IPS-11a (cell line): Measurements from ENCODE around the gene DPP4.
"Not testable (repeated sequence)": the region's sequence is repeated elsewhere in the genome, so short reads cannot be mapped to it uniquely, and the experiment has no call there.

ENCODE experiments used
- H3K4me3 ChIP-seq: one replicate; pipeline ENCODE4 v1.5.1; 2013; ENCODE audit warnings: low read depth, low read length, control low read depth

The DPP4 gene

GRCh38 chr2:161969159-161969558 lies 104.9 kb downstream of the DPP4 start:
- H3K4me3 ChIP-seq = no peak overlapping the region

- no peak overlapping the region for H3K4me3 ChIP-seq
Measured at GRCh38 chr2:161965994-161966393, 108.0 kb downstream of the DPP4 start.

- no peak overlapping the region for H3K4me3 ChIP-seq
Measured at GRCh38 chr2:161964160-161964559, 109.9 kb downstream of the DPP4 start.

GRCh38 chr2:161962160-161962559 lies 111.9 kb downstream of the DPP4 start:
- H3K4me3 ChIP-seq = no peak overlapping the region

- H3K4me3 ChIP-seq = no peak overlapping the region
Measured at GRCh38 chr2:161961061-161961460, 113.0 kb downstream of the DPP4 start.

GRCh38 chr2:161956738-161957137 lies 117.3 kb downstream of the DPP4 start:
- H3K4me3 ChIP-seq = no peak overlapping the region

- H3K4me3 ChIP-seq = no peak overlapping the region
Measured at GRCh38 chr2:161955211-161955610, 118.8 kb downstream of the DPP4 start.

- H3K4me3 ChIP-seq = no peak overlapping the region
Measured at GRCh38 chr2:161954103-161954502, 119.9 kb downstream of the DPP4 start.

GRCh38 chr2:161953367-161953766 lies 120.6 kb downstream of the DPP4 start:
- not testable (repeated sequence) for H3K4me3 ChIP-seq

GRCh38 chr2:161952783-161953191 lies 121.2 kb downstream of the DPP4 start:
- no peak overlapping the region for H3K4me3 ChIP-seq

- no peak overlapping the region for H3K4me3 ChIP-seq
Measured at GRCh38 chr2:161947836-161948235, 126.2 kb downstream of the DPP4 start.

- no peak overlapping the region for H3K4me3 ChIP-seq
Measured at GRCh38 chr2:161947406-161947805, 126.6 kb downstream of the DPP4 start.

- H3K4me3 ChIP-seq = no peak overlapping the region
Measured at GRCh38 chr2:161946489-161947107, 127.4 kb downstream of the DPP4 start.

GRCh38 chr2:161943011-161943410 lies 131.0 kb downstream of the DPP4 start:
- H3K4me3 ChIP-seq = no peak overlapping the region
